D721Med (cell line): ENCODE results near the gene NUP153.
A peak's percentile ranks its signal among the peaks of the same experiment; 100 is the strongest.
"Not testable (repeated sequence)": the region's sequence is repeated elsewhere in the genome, so short reads cannot be mapped to it uniquely, and the experiment has no call there.

Source experiments
- DNase-seq: peaks from one replicate; pipeline ENCODE4 v3.0.0; 2011; ENCODE audit warnings: low spot score; ENCODE audit not compliant: insufficient read length
- FAIRE-seq: peaks from 2 replicates; lab custom pipeline; 2011; peaks lifted over from hg19 to GRCh38; lab: Jason Lieb, UNC
- CTCF ChIP-seq: IDR thresholded peaks from 2 replicates; pipeline ENCODE4 v1.5.1; 2012; ENCODE audit warnings: mild to moderate bottlenecking, control low read depth; ENCODE audit not compliant: insufficient read depth; ENCODE audit errors: missing control alignments

NUP153 gene

DNA sequence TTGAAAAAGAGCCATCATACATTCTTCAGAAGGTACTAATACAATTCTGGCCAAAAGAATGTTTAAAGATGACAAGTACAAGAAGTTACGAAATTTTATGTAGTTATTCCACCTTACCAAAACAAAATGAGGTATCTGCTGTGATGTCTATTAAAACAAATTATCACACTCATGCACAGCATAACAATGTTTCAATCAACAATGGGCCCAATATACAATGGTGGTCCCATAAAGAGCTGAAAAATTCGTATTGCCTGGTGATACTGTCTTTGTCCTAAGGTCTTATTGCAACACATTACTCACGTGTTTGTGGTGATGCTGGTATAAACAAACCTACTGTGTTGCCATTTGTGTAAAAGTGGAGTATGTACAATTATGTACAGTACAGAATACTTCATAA is 3.6 kb upstream of the NUP153 start:
- DNase-seq = no peak
- FAIRE-seq = no peak
- no peak for TF ChIP-seq CTCF

DNA sequence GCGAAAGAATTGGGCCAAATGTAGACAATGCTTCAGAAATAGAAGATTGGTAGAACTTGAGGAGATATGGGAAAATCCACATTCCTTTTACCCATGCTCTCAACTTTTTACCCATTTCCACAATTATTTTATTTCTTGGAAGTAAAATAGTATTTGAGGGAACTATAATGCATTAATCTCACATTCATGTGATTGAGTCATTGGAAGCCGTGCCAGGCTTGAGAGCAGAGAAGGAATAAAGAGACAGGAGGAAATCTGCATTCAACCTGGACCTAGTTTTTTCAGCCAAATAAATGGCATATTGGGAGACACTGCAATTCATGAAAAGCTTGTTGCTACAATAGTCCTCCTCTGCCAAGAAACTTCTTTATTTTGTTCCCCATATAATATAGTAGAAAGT is 2.8 kb upstream of the NUP153 start:
- TF ChIP-seq CTCF = no peak
- FAIRE-seq (no peak), DNase-seq (no peak)

GRCh38 chr6:17708035-17708434 is 1.3 kb upstream of the NUP153 start:
- not testable (repeated sequence) for FAIRE-seq, DNase-seq

- FAIRE-seq (no peak), DNase-seq (no peak)
Measured at GRCh38 chr6:17707371-17707651, 586 bp upstream of the NUP153 start.

GRCh38 chr6:17705778-17706579 is 746 bp downstream of the NUP153 start:
- FAIRE-seq (no peak), DNase-seq (no peak)
- TF ChIP-seq CTCF = peak; percentile 24

More at GRCh38 chr6:17707371-17707651, 586 bp upstream of the NUP153 start:
- TF ChIP-seq CTCF = no peak

DNA sequence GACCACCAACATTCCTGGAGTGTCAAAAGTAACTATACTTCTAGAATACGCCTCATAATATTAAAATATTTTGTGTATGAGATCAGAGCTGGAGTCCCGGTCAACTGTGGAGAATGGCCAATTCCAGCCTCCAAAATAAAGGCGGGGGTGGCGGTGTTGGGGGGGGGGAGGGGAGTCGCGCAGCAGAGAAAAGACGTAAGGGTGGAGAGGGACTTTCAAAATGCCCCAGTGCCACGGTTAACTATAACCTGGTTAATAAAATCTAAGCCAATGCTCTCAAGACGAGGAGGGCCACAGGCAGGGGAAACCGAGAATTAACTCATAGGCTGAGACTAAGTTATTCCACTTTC is 1.3 kb downstream of the NUP153 start:
- FAIRE-seq = no peak
- no peak for DNase-seq
- no peak for TF ChIP-seq CTCF

DNA sequence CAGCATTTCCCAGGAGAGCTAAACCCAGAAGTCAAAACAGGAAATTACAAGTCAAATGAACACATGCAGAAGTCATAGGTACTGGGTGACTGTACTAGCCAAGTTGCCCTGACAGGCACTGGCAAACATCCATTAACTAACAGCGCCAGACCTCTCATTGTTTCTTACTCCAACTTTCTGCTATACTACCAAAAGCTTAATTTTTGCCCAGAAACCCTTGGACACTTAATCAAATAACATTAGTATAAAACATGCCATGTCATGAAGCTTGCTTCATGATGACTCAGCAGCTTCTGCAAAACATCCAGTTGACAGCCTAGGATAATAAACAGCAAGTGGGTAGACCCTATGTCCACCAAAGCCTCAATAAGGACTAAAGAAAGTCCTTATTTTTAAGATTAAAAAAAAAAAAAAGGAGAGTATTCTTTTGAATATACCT is 3.5 kb downstream of the NUP153 start:
- no peak for TF ChIP-seq CTCF
- no peak for FAIRE-seq
- no peak for DNase-seq
